Spinal cord (tissue), 10 donors: ENCODE data around the gene UBE2U. TPM values are rescaled to one million over a fixed set of nuclear protein-coding genes. Genes with fewer than 3 reads are reported as not detected.

Source experiments
- DNase-seq, 6 donors: peaks; one replicate each; pipeline versions ENCODE4 v3.0.0 to v3.0.0-alpha.2; 2013 to 2015; ENCODE audit warnings: low spot score in 6 of 6, low read depth in 4 of 6
- H3K27ac ChIP-seq: one replicate; pipeline ENCODE4 v1.5.1; 2013; ENCODE audit warnings: low read depth, low read length, control low read depth
- H3K27me3 ChIP-seq: one replicate; pipeline ENCODE4 v1.6.1; 2013; ENCODE audit warnings: low read length; ENCODE audit not compliant: control insufficient read depth, insufficient read depth
- H3K36me3 ChIP-seq: one replicate; pipeline ENCODE4 v1.6.1; 2013; ENCODE audit warnings: low read length; ENCODE audit not compliant: control insufficient read depth, insufficient read depth
- H3K4me1 ChIP-seq: one replicate; pipeline ENCODE4 v1.6.1; 2013; ENCODE audit warnings: low read length; ENCODE audit not compliant: control insufficient read depth, insufficient read depth
- H3K4me3 ChIP-seq: one replicate; pipeline ENCODE4 v1.5.1; 2013; ENCODE audit warnings: low read depth, low read length, control low read depth
- H3K9me3 ChIP-seq: one replicate; pipeline ENCODE4 v1.6.1; 2013; ENCODE audit warnings: low read length; ENCODE audit not compliant: control insufficient read depth, insufficient read depth
- WGBS: methylation state at CpG from one replicate; pipeline ENCODE4 v1.1.5; 2013; ENCODE audit warnings: missing lambda C conversion rate; ENCODE audit not compliant: insufficient coverage; 5-methylcytosine and 5-hydroxymethylcytosine counted together
- polyA plus RNA-seq, 2 donors: library from polyadenylated mRNA; unstranded; fragments of 120-200 nt; gene quantifications; one replicate each; pipeline ENCODE4 v1.2.1, GENCODE V29; 2013; ENCODE audit not compliant: insufficient read length in 2 of 2
- total RNA-seq, 2 donors: library from RNA; depleted of rRNA in 1 of 2; stranded (reverse); fragments of 120-200 nt in 1 of 2; fragments of >200 nt in 1 of 2; gene quantifications; one replicate each; pipeline versions ENCODE4 v1.2.3 to v1.2.4, GENCODE V29; 2013 to 2014
- donor health status: healthy.

Gene UBE2U
- total and polyA plus RNA-seq, 4 donors, result not detected

- Histone ChIP-seq H3K4me3 (no peak overlapping the region), H3K36me3 (no peaks in the 10 kb centered on the region), H3K4me1 (no peaks in the 10 kb centered on the region), H3K9me3 (no peaks in the 10 kb centered on the region), H3K27ac (no peak overlapping the region), H3K27me3 (no peaks in the 10 kb centered on the region)
- WGBS, result 97% methylated on average over 3 of the region's 5 CpGs
- no peak for DNase-seq
Measured at GRCh38 chr1:64315402-64315801, 112.0 kb downstream of the UBE2U start.
